ENCODE results near the gene CDHR1.
"Not testable (repeated sequence)": the region's sequence is repeated elsewhere in the genome, so short reads cannot be mapped to it uniquely, and the experiment has no call there.

Gene CDHR1

DNA sequence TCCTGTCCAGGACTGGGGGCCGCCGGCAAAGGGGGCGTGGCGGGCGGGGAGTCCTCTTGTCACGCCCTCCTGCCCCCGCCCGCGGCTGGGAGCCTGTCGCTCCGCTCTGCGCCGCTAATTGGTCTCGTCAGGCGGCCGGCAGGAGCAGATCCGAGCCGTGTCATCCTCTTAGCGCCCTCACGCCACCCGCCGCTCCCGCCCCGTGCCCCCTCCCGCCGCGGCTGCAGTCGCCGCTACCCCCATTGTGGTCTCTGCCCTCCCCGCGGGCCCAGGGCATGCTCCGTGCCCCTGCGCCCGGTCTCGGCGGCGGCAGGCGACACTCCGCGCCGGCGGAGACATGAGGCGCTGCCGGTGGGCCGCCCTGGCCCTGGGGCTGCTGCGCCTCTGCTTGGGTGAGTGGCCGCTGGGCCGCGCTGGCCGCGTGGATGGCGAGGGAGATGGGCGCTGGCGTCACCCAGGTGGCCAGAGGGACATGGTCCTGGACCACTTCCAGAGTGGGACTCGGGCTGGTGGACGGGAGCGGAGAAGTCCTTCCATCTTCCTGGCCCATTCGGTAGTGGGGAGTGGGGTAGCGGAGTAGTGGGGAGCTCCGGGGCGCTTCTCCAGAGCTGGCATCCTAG lies at the start of gene CDHR1:
TSS of gene CDHR1 (plus strand) at position 114 of the 620 bp plus-strand sequence. CDS start at position 338, 224 bp downstream.
- FAIRE-seq = no peak

DNA sequence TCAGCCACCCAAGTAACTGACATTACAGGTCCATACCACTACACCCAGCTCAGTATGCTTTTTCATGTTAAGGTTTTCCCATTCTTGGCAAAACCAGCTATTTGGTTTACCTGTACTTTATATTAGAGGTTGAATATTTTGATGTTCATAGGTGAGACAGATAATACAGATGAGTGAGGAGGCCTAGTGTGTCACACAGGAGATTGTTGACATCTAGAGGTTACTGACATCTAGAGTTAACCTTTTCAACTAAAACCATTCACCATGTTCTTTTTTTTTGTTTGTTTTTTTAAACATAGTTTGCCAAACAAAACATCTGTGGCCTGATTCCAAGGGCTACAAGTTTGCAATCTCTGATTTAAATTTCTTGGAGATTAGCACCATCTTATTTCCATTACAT lies 47.0 kb upstream of the CDHR1 start:
- FAIRE-seq = no peak

DNA sequence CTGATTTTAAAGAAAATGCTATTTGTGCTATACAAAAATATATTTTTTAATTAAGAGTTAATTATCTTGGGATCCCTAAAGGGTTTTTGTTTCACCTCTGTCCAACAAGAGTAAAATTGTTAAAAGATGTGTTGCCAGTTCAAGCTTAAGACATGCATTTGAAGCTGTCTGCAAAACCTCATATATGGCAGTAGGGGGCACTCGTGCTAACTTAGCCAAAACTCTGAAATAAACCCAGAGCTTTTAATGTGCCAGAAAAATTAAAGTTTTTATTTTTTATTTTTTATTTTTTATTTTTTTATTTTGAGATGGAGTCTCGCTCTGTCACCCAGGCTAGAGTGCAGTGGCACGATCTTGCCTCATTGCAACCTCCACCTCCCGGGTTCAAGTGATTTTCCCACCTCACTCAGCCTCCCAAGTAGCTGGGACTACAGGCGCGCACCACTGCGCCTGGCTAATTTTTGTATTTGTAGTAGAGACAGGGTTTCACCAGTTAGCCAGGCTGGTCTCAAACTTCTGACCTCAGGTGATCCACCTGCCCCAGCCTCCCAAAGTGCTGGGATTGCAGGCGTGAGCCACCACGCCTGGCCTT lies 46.2 kb upstream of the CDHR1 start:
- peak; percentile 84 for FAIRE-seq

DNA sequence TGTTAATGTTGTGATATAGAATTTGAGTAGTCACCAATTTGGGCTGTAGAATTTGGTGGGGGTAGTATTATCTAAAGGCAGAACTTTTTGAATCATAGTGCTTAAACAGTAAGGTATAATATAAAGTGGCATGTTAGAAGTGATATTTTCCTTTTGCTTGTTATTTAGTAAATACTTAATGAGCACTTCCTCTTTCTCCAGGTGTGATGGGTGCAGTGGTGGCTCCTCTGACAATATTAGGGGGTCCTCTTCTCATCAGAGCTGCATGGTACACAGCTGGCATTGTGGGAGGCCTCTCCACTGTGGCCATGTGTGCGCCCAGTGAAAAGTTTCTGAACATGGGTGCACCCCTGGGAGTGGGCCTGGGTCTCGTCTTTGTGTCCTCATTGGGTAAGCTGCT lies 44.5 kb upstream of the CDHR1 start:
- no peak for FAIRE-seq

DNA sequence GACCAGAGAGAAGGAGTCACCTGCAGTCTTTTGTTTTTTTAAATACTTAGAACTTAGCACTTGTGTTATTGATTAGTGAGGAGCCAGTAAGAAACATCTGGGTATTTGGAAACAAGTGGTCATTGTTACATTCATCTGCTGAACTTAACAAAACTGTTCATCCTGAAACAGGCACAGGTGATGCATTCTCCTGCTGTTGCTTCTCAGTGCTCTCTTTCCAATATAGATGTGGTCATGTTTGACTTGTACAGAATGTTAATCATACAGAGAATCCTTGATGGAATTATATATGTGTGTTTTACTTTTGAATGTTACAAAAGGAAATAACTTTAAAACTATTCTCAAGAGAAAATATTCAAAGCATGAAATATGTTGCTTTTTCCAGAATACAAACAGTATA lies 41.6 kb upstream of the CDHR1 start:
- FAIRE-seq = no peak

DNA sequence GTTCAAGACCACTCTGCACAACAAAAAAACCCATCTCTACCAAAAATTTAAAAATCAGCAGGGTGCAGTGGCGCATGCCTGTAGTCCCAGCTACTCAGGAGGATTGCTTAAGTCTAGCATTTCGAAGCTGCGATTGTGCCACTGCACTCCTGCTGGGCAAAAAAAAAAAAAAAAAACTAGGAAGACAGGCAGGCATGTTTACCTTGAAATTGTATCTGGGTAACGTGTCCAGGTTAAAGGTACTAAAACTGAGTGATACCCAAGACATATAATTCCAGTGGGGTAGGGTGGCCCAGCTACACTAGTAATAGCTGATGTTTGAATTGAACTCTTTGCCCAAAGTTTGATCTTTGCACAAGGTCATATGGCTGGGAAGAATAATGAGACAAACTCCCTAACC lies 38.8 kb upstream of the CDHR1 start:
- FAIRE-seq = no peak

DNA sequence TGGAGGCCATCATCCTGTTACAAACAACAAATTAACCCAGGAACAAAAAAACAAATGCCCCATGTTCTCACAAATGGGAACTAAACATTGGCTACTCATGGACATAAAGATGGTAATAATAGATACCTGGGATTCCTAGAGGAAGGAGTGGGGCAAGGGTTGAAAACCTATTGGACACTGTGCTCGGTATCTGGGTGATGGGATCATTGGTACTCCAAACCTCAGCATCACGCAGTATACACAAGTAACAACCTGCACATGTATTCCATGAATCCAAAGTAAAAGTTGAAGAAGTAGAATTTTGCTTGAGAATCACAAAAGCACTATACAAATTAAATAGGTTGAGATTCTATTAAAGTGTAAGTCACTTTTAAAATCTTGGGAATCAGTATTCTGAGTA lies 38.3 kb upstream of the CDHR1 start:
- FAIRE-seq = no peak

DNA sequence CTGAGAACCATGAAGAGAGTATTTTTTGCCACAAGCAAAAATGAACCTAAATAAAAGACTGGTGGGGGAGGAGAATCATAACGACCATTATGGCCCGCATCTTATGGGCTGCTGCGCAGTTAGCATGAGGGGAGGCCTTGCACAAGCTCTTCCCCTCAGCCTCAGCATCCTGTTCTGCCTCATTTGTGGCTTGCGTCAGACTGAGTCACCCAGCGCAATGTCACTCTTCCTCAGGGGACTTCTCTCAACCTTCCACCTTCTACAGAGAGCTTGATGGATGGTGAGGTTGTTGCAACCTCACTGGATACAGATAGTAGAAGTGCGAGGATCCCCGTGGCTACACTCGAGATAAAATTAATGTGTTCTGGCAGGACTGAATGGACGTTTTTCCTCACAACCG lies 37.6 kb upstream of the CDHR1 start:
- no peak for FAIRE-seq

DNA sequence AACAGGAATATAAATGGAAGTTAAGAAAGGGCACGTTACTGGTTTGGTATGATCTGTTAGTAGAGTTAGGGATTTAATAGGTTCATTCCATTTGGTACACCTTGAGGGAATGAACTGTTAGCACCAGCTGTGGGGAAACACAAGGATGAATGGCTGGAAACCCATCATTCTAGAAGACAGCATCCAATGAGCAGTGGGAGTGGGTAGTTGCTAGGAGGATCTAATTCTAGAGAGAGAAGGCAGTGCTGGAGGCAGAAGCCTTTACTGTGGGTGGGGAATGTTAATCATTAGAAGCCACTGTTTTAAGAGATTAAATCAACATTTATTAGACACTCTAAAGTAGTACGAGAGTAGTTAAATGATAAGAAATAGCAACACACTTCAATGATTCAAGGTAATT lies 36.3 kb upstream of the CDHR1 start:
- FAIRE-seq = no peak

DNA sequence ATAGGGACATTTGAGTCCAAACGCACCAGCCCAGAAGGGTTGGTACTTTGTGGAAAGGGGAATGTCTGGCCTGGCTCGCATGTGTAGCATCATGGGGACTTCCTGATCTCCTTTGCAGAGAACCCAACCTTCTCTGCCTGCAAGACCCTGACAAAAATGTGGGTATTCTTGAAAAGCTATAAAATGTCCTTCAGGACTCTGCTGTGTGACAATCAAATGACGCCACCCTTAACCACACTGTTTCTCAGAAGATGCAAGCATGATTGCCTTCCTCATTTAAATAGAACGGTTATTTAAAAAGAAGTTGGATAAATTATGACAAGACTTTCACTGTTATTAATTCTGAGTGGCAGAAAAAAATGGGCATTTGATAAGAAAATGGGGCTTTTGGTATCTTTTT lies 35.8 kb upstream of the CDHR1 start:
- no peak for FAIRE-seq

DNA sequence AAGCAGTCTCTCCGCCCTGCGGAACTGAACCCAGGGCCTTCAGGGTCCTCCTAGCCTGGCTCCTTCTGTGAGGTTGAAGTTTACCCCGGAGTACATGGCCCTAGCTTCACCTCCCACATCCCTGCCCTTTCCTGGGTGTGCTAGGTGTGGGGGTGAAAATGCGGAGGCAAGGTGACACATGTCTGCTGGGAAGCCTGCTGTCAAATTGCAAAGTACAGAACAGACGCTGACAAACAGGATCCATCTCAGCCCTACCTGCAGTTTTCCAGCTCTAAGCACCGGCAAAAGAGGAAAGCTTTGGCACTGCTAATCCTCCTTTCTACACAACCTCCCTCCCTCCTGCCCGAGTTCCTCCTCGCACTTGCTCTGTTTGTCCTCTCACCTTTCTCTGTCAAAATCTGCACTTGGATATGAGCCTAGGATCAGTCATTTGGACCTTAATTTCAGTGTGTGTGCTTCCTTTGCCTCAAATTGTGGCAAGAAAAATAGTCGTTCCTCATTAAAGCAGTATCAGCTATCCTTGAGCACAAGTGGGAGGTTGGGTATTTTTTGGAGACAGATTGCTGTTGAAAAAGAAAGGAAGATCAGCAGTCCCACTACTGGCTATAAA lies 35.2 kb upstream of the CDHR1 start:
- no peak for FAIRE-seq

DNA sequence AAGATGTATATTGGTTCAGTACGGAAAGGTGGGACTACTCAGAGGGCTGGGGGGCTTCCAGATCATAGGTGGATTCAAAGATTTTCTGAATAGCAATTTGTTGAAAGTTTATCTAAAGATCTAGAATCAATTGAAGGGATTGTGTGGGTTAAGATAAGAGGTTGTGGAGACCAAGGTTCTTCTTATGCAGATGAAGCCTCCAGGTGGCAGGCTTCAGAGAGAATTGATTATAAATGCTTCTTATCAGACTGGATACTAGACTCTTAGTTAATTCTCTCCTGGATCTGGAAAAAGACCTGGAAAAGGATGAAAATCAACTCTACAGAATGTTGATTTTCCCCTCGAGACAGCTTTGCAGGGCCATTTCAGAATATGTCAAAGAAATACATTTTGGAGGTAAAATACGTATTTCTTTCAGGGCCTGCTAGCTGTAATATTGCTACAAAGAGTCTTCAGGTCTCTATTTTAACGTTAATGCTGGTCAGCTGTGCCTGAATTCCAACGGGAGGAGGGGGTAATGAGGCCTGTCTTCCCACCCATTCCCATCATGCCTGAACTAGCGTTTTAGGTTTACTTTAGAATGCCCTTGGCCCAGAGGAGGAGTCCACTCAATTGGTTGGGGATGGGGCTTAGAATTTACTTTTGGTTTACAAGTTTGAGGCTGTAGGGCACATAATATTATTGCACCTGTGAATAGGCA lies 33.5 kb upstream of the CDHR1 start:
- no peak for FAIRE-seq

DNA sequence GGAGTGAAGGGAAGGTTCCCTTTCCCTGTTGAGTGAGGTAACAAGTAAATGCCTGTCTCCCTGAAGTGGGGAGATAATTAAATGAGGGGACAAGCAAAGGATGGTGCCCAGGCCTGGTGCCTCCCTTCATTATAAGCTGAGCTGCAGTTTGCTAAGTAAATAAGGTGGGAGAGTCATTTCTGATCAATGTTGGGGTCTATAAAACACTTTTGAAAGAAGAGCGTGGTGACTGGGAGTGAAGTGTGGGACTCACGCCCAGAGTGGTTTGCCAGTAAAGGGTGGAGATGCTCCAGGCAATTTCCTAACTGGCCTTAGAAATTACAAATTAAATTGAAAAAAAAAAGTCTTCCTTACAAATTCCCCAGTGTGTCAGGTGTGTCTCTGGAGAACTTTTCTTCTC lies 30.3 kb upstream of the CDHR1 start:
- FAIRE-seq = no peak

DNA sequence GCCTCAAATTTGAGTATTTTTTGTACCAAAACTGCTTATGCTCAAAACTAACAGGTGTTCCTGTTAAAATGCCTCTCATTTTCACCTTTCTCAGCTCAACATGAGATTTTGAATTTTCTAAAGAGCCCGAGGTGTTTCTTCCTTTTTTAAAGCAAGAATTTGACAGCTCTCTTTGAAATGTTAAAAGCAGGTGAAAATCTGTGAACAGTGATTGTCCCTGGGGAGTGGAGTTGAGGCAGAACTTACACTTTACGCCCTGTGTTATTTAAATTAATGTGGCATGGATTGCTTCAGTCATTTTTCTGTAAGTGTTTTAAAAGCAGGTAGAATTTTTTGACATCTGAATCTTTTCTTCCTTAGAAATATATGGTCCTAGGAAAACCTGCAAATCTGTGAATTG lies 29.9 kb upstream of the CDHR1 start:
- FAIRE-seq = no peak

DNA sequence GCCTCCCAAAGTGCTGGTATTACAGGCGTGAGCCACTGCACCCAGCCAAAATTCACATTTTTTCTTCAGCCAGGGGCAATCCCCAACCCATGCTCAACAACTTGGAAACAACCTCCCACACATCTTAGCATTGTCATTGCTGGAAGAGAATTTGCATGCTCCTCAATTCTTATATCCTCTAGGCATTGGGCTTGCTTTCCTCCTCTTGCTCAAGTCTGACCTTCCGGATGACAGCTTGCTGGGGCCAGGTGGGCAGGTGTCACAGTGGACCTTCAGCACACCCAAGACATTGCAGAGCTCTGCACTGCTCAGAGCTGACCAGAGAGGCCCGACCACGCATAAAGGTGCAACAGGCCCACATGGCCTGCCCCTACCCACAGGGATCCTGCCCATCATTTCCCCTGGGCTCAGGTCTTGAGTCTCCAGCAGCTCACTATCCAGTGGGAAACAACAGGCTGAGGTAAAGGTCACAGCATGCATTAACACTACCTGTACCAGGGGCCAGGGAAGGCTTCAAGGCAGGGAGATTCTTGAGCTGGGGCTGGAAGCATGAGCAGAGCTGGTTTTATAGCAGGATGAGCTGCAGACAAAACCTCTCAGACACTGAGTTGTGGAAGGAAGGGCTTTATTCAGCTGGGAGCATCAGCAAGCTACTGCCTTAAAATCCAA lies 27.6 kb upstream of the CDHR1 start:
- no peak for FAIRE-seq

DNA sequence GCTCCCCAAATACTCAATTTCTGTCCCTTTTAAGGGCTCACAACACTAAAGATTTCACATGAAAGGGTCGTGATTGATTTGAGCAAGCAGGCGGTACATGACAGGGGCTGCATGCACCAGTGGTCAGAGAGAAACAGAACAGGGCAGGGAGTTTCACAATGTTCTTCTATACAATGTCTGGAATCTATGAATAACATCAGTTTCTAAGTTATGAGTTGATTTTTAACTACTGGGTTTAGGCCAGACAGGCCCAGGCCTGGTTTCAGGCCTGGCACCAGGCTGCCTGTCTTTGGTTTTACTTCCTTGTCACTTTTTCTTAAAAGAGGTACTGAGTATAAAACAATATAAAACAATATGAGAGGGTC lies 27.1 kb upstream of the CDHR1 start:
- not testable (repeated sequence) for FAIRE-seq

DNA sequence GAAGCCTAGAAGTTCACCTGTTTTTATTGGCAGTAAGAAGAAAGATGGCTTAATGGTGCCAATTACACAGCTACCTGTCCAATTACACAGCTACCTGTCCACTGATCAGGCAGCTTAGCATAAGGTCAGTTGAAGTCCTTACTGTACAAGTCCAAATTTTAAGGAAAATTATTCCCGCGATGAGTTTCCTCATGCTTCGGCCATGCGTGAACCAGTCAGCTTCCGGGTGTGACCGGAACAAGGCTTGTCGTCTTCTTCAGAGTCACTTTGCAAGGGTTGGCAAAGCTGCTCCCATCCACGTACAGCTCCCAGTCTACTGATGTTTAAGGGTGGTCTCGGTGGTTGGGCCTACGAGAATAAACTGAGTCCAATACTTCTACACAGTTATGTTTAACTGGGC lies 26.0 kb upstream of the CDHR1 start:
- not testable (repeated sequence) for FAIRE-seq

DNA sequence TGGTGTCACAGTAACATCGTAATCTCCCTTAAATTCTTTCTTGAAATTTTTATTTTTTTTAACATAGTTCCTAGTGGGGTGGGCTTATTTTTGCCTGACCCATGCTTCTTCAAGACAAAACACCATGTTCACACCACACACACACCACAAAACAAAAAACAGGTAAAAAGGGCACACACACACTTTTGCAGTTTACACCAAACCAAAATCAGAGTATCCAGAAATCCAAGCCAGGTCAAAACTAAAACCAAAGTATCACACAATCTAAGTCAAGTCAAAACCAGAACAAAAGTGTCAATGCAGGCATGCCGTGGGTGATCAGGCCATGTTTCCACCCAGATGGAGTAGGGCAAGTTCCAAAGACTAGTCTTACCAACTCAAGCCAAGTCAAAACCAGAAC lies 23.1 kb upstream of the CDHR1 start:
- not testable (repeated sequence) for FAIRE-seq

DNA sequence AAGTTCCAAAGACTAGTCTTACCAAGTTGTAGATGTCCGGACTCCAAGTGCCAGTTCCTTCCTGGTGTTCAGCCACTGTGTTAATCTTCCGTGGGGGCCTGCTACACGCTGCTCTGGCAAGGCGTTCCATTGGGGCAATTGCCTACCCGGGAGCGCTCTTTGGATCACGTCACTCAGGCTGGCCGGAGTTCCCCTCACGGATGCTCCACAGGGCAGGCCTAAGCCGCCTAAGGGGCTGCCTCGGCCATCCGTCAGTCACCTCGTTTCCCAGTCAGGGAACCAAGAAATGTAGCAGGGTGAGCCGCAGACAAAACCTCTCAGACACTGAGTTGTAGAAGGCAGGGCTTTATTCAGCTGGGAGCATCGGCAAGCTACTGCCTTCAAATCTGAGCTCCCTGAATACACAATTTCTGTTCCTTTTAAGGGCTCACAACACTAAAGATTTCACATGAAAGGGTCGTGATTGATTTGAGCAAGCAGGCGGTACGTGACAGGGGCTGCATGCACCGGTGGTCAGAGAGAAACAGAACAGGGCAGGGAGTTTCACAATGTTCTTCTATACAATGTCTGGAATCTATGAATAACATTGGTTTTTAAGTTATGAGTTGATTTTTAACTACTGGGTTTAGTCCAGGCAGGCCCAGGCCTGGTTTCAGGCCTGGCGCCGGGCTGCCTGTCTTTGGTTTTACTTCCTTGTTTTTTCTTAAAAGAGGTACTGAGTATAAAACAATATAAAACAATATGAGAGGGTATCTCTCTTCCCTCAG lies 22.5 kb upstream of the CDHR1 start:
- not testable (repeated sequence) for FAIRE-seq

DNA sequence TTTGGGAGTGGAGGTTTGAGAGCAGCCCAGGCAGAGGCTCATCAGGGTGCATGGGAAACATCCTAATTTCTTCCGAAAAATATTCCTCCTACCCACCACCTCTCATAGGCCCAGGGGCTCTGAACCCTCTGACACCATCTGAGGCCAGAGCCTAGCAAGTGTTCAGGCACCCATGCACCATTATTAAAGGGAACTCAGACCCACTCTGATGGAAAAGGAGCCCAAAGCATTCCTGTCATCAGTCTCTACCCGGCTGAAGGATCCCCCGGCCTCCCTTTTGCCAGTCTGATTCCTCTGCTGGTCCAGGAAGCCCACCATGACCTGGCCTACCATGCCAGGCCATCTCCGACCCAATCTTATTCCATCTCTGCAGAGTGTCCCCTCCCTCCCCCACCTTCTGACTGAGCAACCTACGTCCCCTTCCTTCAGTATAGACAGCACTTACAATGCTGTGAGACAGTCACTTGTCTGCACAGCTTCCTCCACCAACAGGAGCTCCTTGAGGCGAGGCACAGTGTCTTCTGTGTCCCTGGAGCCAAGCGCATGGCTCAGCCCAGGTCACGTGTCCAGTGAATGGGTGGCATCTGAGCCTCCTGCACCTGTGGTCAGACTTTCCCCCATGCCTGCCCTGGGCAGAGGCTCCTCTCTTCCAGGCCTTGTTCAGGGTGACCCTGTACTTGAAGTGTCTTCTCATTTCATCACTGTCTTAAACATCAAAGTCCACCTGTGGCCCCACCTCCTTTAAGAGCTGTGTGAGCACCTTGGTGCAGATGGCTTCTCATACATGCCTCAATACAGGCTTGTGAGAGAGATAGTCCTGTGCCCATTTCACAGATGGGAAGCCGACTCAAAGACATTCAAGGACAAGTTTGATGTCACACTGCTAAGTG lies 21.6 kb upstream of the CDHR1 start:
- FAIRE-seq = no peak

DNA sequence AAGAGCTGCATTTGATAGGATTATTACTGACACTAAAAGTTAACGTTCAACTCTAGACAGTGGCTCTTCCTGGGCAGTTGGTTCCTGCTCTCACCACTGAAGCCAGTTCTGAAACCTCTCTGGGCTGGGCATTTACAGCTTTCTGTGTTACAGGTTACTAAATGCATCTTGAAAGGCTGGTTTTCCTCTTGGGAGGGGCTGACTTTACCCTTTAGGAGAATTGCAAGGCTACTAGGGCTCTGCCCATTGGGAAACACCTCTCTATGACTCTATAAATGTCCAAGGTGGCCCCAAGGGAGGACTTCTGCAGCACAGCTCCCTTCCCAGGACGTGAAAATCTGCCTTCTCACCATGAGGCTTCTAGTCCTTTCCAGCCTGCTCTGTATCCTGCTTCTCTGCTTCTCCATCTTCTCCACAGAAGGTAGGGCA lies 20.8 kb upstream of the CDHR1 start, which contains the start of gene GPR15LG:
TSS of gene GPR15LG (plus strand) at position 301 of the 429 bp plus-strand sequence. CDS start at position 352, 51 bp downstream.
- FAIRE-seq = no peak
